Skeletal muscle tissue (tissue), 1 donor: Measurements from ENCODE around the gene TKTL1. TPM values are rescaled to one million over a fixed set of nuclear protein-coding genes. Genes with fewer than 3 reads are reported as not detected.

ENCODE experiments used
- total RNA-seq: library from RNA; depleted of rRNA; stranded (reverse); fragments of >200 nt; gene quantifications from one replicate; pipeline ENCODE4 v1.2.3, GENCODE V29; 2014

The TKTL1 gene
- total RNA-seq, 1 donor from 2014 or later = 0.52 TPM

Other genes starting within 250 kb of the TKTL1 start
- gene MECP2, start 198.1 kb upstream of the TKTL1 start, total RNA-seq = 10.4 TPM
- gene OPN1LW, start 151.6 kb upstream of the TKTL1 start, total RNA-seq = not detected
- not detected for gene OPN1MW, start 113.2 kb upstream of the TKTL1 start, total RNA-seq
- gene OPN1MW2, start 76.0 kb upstream of the TKTL1 start, total RNA-seq = not detected
- not detected for gene OPN1MW3, start 38.2 kb upstream of the TKTL1 start, total RNA-seq
- not detected for gene TEX28, start 671 bp upstream of the TKTL1 start, total RNA-seq
- gene FLNA, start 78.8 kb downstream of the TKTL1 start, total RNA-seq = 331 TPM
- 10.4 TPM for gene EMD, start 83.5 kb downstream of the TKTL1 start, total RNA-seq
- 4,963 TPM for gene RPL10, start 102.6 kb downstream of the TKTL1 start, total RNA-seq
- 47.0 TPM for gene DNASE1L1, start 113.5 kb downstream of the TKTL1 start, total RNA-seq
- gene TAFAZZIN, start 115.7 kb downstream of the TKTL1 start, total RNA-seq = 7.3 TPM
- 24.5 TPM for gene ATP6AP1, start 132.9 kb downstream of the TKTL1 start, total RNA-seq
- gene GDI1, start 141.4 kb downstream of the TKTL1 start, total RNA-seq = 35.5 TPM
- gene FAM50A, start 148.3 kb downstream of the TKTL1 start, total RNA-seq = 16.7 TPM
- 9.9 TPM for gene PLXNA3, start 162.5 kb downstream of the TKTL1 start, total RNA-seq
- gene LAGE3, start 183.5 kb downstream of the TKTL1 start, total RNA-seq = 12.0 TPM
- 35.0 TPM for gene UBL4A, start 190.8 kb downstream of the TKTL1 start, total RNA-seq
- 3.1 TPM for gene SLC10A3, start 194.8 kb downstream of the TKTL1 start, total RNA-seq
- gene FAM3A, start 220.4 kb downstream of the TKTL1 start, total RNA-seq = 15.7 TPM